ENCODE data around the gene NOP14. TPM values are rescaled to one million over a fixed set of nuclear protein-coding genes. Genes with fewer than 3 reads are reported as not detected.
"Not testable (repeated sequence)": the region's sequence is repeated elsewhere in the genome, so short reads cannot be mapped to it uniquely, and the experiment has no call there.

Gene NOP14
- total and polyA plus RNA-seq, 9 donors = 13.6 to 39.7 (median 28.3) TPM

DNA sequence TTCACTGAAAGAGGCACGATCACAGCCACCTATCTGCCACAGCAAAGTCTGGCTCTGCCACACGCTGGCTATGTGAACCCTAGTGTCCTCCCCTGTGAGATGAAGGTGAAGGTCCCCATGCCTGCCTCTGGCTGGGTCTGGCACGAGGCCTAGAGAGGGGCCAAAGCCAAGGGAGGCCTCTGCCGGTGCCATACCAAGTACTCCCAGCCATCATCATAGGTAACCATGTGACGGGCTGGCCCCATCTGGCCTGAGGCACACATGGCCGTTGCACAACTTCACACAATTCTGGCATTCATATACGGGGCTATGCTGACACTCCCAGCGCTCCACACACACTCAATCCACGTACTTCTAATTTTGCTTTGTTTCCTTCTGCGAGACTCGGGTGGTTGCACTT lies 15.3 kb downstream of the NOP14 start:
- H3K4me1 ChIP-seq (ENCODE audit: insufficient read depth) = peaks cover 2% of the 10 kb centered on the region
- no peaks in the 10 kb centered on the region for H3K27me3 ChIP-seq
- no peaks in the 10 kb centered on the region for H3K36me3 ChIP-seq
- 76 to 80% (median 79%) methylated on average over 11 of the region's 11 CpGs for WGBS, 3 donors
- peak in 1 of 5 donors; percentile 37 for DNase-seq
- no peak overlapping the region for H3K27ac ChIP-seq
- intact Hi-C loops (cut with DNase I) = no loop called here
- TF ChIP-seq, protein P1, sequence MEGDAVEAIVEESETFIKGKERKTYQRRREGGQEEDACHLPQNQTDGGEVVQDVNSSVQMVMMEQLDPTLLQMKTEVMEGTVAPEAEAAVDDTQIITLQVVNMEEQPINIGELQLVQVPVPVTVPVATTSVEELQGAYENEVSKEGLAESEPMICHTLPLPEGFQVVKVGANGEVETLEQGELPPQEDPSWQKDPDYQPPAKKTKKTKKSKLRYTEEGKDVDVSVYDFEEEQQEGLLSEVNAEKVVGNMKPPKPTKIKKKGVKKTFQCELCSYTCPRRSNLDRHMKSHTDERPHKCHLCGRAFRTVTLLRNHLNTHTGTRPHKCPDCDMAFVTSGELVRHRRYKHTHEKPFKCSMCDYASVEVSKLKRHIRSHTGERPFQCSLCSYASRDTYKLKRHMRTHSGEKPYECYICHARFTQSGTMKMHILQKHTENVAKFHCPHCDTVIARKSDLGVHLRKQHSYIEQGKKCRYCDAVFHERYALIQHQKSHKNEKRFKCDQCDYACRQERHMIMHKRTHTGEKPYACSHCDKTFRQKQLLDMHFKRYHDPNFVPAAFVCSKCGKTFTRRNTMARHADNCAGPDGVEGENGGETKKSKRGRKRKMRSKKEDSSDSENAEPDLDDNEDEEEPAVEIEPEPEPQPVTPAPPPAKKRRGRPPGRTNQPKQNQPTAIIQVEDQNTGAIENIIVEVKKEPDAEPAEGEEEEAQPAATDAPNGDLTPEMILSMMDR (IDR thresholded peaks at IDR 0.05) = no peak
- TF ChIP-seq POLR2A (IDR thresholded peaks at IDR 0.05) (no peak), EP300 (IDR thresholded peaks at IDR 0.05) (no peak)
- no peak overlapping the region for H3K4me3 ChIP-seq
- H3K9me3 ChIP-seq = no peaks in the 10 kb centered on the region

DNA sequence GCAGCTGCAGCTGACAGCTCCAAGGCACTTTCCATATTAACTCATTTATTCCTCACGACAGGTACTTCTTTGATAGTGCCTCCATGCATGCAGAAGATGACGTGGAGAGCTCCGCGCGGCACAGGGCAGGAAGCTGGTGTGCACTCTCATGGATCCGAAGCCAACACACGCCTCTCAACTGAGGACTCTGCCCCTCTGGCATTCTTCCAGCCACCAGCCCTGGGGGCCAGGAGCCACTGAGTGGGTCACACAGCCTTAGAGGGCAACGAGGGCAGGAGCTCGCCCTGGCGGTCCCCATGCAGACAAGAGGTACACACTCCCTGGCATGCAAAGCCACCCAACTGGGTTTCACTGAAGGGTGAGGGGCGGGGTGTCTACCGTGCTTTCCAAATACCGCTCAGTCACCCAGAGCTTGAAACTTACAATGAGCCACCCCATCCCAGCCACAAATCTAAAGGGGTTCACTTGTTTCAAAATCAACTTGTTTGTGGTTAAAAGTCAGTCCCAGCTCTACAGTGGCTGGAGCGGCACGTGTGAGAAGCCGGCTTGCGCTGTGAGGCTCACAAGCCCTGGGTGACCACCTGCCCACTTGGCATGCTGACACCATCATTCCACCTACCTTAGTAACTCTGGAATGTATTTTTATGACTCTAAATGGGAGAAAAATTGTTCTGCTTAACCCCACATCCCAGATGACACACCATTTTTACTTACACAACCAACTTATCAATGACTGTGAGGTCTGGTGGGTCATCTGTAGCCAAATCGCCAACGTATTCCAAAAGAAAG lies 16.2 kb downstream of the NOP14 start:
- no peaks in the 10 kb centered on the region for H3K27me3 ChIP-seq
- H3K4me1 ChIP-seq (ENCODE audit: insufficient read depth) = no peaks in the 10 kb centered on the region
- H3K4me3 ChIP-seq = no peak overlapping the region
- intact Hi-C loops (cut with DNase I) = no loop called here
- DNase-seq = peak in 2 of 5 donors; percentile 21 to 38
- TF ChIP-seq, protein P1 (IDR thresholded peaks at IDR 0.05) = no peak
- no peak for TF ChIP-seq EP300 (IDR thresholded peaks at IDR 0.05)
- TF ChIP-seq POLR2A (IDR thresholded peaks at IDR 0.05) = no peak
- WGBS, 3 donors = 88 to 93% (median 89%) methylated on average over 17 to 19 of the region's 19 CpGs
- no peaks in the 10 kb centered on the region for H3K36me3 ChIP-seq
- no peak overlapping the region for H3K27ac ChIP-seq
- H3K9me3 ChIP-seq = no peaks in the 10 kb centered on the region

DNA sequence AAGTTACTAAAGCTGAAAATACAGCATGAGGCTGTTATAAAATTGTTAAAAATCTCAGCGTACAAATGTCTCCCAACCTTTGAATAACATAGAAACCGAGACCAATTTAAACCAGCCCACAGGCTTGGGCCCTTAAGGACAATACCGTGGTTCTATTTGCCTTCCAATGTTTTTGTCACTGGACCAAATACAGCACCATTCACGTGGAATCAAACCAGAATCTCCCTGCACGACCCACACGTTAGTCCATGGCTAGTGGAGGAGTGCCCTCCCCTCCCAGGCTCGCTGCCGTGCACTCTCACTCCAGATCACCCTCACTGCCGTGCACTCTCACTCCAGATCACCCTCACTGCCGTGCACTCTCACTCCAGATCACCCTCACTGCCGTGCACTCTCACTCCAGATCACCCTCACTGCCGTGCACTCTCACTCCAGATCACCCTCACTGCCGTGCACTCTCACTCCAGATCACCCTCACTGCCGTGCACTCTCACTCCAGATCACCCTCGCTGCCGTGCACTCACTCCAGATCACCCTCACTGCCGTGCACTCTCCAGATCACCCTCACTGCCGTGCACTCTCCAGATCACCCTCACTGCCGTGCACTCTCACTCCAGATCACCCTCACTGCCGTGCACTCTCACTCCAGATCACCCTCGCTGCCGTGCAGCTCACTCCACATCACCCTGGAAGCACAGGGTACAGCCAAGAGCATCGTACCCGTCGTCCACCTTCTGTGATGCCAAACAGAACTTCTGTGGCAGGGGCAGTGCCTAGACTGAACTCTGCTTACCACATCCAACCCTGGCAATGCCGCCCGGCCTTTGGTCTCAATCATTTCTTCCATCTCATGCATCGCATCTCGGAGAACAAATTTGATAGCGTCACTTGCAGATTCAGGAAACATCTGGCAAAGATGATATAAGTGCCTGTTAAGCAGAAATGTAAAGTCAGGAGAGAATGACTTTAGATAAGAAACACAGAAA lies 17.3 kb downstream of the NOP14 start:
- peak in 1 of 5 donors; percentile 31 for DNase-seq
- H3K9me3 ChIP-seq; H3K27me3 ChIP-seq; H3K36me3 ChIP-seq; H3K27ac ChIP-seq; H3K4me1 ChIP-seq (ENCODE audit: insufficient read depth); H3K4me3 ChIP-seq; intact Hi-C loops (cut with DNase I): not testable (repeated sequence)
- 84 to 89% (median 87%) methylated on average over 26 to 28 of the region's 30 CpGs for WGBS, 3 donors

DNA sequence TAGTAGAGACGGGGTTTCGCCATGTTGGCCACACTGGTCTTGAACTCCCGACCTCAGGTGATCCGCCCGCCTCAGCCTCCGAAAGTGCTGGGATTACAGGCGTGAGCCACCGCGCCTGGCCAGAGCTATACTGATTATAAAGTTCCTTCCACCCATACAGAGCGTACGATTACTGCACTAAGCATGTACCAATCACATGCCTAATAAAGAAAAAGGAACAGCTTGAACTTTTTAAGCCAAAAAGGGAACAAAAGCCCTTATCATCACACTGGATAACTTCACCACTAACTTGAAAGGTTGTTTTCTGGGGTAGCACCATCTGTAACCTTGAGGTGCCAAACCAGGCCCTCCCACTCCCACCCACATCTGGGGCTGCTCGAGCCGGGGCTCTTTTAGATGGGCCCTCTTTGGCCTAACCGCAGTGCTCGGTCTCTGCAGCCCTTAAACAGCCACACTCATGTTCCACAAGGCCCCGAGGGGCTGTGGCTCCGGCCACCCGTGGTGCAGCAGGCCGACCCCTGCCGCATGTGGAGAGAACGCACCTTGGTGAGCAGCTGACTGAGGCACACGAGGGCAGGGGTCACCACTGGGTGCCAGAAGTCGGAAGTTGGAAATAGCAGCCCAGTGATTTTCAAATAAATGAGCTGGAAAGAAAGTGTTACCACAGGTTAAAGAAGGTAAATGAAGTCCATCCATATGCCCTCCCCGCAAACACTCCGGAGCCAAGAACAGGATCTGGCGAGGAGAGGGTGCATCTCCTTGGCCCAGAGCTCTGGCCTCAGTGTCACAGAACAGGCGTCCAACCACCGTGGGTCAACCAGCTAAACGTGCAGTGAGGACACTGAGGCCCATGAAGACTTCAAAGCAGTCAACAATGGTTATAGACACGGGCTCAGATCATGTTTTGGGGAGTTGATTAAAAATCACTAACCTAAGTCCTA lies 18.4 kb downstream of the NOP14 start:
- no peaks in the 10 kb centered on the region for H3K4me1 ChIP-seq (ENCODE audit: insufficient read depth)
- DNase-seq = peak in 2 of 5 donors; percentile 8 to 55
- no peaks in the 10 kb centered on the region for H3K27me3 ChIP-seq
- H3K36me3 ChIP-seq = no peaks in the 10 kb centered on the region
- H3K9me3 ChIP-seq = no peaks in the 10 kb centered on the region
- intact Hi-C loops (cut with DNase I) = no loop called here
- WGBS, 3 donors = 64 to 76% (median 72%) methylated on average over 30 of the region's 30 CpGs
- TF ChIP-seq POLR2A (IDR thresholded peaks at IDR 0.05) (no peak), EP300 (IDR thresholded peaks at IDR 0.05) (no peak)
- TF ChIP-seq, protein P1 (IDR thresholded peaks at IDR 0.05) = no peak
- no peak overlapping the region for H3K4me3 ChIP-seq
- H3K27ac ChIP-seq = no peak overlapping the region
